H1 (cell line): ENCODE data around the gene CDC123. TPM values are rescaled to one million over a fixed set of nuclear protein-coding genes. Genes with fewer than 3 reads are reported as not detected.

Experiments
- BCL11A ChIP-seq, 2 experiments: IDR thresholded peaks; one replicate each; pipeline ENCODE4 v1.6.1; 2011; ENCODE audit warnings: low read depth in 2 of 2, low read length in 2 of 2, mild to moderate bottlenecking in 2 of 2
- E2F6 ChIP-seq: IDR thresholded peaks from 2 replicates; pipeline ENCODE4 v1.6.1; 2012; ENCODE audit warnings: inconsistent platforms
- RNF2 ChIP-seq: fragments of 200-900, 300-1000 bp; sonication (generic); IDR thresholded peaks from 2 replicates; pipeline ENCODE4 v1.7.1; 2016; ENCODE audit warnings: borderline replicate concordance, low read depth, mild to moderate bottlenecking, antibody characterized with exemption, low read length; ENCODE audit not compliant: poor library complexity, severe bottlenecking; ENCODE audit errors: missing control alignments
- polyA plus RNA-seq, 7 experiments: library from polyadenylated mRNA; depleted of rRNA in 3 of 7; stranded (reverse) in 5 of 7; unstranded in 2 of 7; fragments of >200 nt in 5 of 7; fragments of 200-250 nt in 2 of 7; gene quantifications; 1 replicate in 5 of 7; 2 replicates in 1 of 7; 4 replicates in 1 of 7; pipeline versions ENCODE4 v1.2.1 to v1.2.3, GENCODE V29; 2011 to 2013; ENCODE audit warnings: missing spikeins in 2 of 7, mixed read lengths in 2 of 7
- total RNA-seq: library from RNA; stranded (reverse); fragmentation: NEBNext Ultra II Directional; extraction: Animal tissue kit (Norgen Biotek cat#: 25700); gene quantifications from 2 replicates; pipeline ENCODE4 v1.2.1, GENCODE V29; 2021
- TF ChIP-seq, protein P1 (sequence below): IDR thresholded peaks from 2 replicates; pipeline ENCODE4 v1.6.1; 2011; ENCODE audit warnings: low read length, improper control_type of control experiment

The CDC123 gene
- total and polyA plus RNA-seq, 2 of the 8 experiments (the other 6 are each of a cell fraction or from before 2014, with no cell fraction given), result 115 to 202 TPM

- no peak for TF ChIP-seq E2F6
- TF ChIP-seq, protein P1, sequence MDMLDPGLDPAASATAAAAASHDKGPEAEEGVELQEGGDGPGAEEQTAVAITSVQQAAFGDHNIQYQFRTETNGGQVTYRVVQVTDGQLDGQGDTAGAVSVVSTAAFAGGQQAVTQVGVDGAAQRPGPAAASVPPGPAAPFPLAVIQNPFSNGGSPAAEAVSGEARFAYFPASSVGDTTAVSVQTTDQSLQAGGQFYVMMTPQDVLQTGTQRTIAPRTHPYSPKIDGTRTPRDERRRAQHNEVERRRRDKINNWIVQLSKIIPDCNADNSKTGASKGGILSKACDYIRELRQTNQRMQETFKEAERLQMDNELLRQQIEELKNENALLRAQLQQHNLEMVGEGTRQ, result no peak
- TF ChIP-seq BCL11A (IDR thresholded peaks at IDR 0.05; ENCODE audit: low read depth in 2 of 2, low read length in 2 of 2), result no peak
- no peak for TF ChIP-seq RNF2
These were observed 41.5 kb upstream of the CDC123 start (continued) for GRCh38 chr10:12154516-12154915.
